T-helper 1 cell (primary cell): Measurements from ENCODE around the gene FIP1L1.
"Not testable (repeated sequence)": the region's sequence is repeated elsewhere in the genome, so short reads cannot be mapped to it uniquely, and the experiment has no call there.

Experiments
- DNase-seq, 5 donors: peaks; one replicate each; pipeline ENCODE4 v3.0.0-alpha.2; 2012 to 2020

Gene FIP1L1

DNA sequence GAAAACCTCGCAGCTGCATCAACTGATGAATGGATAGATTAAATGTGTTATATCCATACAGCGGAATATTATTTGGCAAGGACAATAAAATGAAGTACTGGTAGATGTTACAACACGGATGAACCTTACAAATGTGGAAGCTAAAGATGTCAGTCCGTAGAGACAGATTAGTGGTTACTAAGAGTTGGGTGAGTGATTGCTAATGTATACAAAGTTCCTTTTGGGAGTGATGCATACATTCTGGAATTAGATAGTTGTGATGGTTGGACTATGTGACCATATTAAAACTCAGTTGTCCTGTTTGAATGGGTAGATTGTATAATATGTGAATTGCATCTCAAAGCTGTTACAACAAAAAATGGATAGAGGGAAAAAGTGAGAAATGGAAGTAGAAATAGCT lies 2.8 kb downstream of the FIP1L1 start:
- DNase-seq: no peak

DNA sequence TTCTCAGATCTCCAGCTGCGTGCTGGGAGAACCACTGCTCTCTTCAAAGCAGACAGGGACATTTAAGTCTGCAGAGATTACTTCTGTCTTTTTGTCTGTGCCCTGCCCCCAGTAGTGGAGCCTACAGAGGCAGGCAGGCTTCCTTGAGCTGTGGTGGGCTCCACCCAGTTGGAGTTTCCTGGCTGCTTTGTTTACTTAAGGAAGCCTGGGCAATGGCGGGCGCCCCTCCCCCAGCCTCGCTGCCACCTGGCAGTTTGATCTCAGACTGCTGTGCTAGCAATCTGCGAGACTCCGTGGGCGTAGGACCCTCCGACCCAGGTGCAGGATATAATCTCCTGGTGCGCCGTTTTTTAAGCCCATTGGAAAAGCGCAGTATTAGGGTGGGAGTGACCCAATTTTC lies 32.0 kb downstream of the FIP1L1 start:
- DNase-seq: not testable (repeated sequence)

DNA sequence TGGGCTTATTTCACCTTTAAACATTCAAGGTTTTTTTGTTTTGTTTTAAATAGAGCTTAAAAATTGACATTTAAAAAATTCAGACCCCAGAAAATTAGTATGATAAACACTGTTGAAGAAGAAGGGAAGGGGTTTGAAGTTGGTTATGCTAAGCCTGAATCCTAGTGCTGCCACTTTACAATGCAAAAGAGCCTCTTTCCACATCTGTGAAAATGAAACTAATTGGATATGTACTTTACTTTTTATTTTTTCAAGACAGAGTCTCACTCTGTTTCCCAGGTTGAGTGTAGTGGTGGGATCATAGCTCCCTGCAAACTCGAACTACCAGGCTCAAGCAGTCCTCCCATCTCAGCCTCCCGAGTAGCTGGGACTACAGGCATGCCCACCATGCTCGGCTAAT lies 41.8 kb downstream of the FIP1L1 start:
- no peak for DNase-seq

DNA sequence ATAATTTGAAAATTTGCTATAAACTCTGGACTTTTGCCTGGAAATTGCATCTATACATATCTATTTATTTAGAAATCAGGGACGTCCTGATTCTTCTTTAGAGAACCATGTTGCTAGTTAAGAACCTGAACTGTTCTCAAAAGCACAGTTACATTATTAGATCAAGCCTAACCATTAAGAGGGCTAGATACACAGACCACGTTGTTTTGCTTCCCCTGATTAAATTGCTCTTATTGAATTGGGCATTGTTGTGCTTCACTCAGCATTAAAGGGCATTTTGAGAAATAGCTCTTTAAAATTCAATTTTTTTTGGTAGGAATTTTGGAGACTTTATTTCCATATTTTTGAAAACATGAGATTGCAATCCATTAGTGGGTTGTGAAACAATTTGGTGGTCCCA lies 44.4 kb downstream of the FIP1L1 start:
- DNase-seq: no peak

DNA sequence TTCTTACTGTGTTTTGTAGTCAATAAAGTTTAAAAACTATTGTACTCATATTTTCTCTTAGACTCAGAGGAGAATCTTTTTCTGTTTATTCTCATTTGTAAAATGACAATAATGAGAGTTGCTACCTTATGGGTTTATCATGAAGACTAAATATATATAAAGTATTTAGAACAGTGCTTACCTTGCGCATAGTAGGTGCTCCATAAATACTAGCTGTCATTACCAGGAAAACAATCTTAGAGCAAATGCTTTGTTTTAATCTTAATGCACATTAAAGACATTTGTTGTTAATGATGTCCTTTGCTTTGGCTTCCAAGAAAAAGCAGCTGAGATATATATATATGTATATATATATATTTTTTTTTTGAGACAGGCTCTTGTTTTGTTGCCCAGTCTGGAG lies 44.9 kb downstream of the FIP1L1 start:
- no peak for DNase-seq

DNA sequence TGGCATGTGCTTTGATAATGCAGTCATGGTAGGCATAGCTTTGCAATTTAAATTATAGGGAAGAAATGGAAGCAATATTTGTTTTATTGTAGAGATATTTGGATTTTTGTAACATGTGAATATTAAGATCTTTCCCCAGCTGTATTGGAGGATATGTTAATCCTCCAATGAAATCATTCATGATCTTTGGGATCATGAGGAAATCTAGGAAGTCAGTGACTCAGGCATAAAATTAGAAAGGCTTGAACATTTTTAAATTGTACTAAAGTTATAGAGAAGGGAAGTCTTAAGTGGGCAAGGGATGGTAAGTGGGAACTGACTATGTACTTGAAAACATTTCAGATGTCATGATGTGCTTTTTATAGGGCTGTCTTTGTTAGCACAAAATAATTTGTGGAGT lies 46.8 kb downstream of the FIP1L1 start:
- no peak for DNase-seq

DNA sequence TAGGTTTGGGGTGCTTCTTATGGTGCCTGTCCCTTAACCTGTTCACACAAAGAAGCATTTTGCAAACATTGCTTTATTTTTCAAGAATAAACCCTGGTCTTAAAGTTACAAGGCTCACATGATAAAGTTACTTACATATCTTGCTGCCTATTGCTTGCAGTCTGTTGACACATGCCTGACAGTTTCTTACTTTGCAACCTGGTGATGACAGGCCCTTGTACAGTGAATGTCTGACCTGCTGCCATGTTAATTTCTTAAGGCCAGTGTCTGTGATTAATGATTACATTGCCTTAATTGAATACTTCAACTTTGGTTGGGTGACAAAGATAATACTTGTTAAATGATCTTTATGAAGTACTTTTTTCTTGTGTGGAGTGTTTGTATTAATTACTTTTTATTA lies 49.9 kb downstream of the FIP1L1 start:
- no peak for DNase-seq

DNA sequence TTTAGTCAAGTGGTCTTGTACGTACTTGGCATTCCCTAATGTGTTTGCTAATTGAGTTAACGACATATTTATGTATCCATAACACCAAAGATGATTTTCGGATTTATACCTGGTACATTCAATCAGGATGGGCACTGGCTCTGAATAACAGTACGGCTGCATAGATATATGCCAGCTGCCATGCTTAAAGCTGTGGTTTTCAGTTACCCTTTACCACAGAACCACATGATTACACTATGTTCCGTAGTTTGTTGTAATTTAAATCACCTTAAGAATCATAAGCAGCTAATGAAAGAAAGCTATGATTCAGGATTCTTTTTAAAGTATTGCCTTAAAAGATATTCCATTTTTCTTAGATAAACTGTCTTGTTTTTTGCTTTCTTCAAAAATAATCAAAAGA lies 53.6 kb downstream of the FIP1L1 start:
- peak in 1 of 5 donors; percentile 28 for DNase-seq

DNA sequence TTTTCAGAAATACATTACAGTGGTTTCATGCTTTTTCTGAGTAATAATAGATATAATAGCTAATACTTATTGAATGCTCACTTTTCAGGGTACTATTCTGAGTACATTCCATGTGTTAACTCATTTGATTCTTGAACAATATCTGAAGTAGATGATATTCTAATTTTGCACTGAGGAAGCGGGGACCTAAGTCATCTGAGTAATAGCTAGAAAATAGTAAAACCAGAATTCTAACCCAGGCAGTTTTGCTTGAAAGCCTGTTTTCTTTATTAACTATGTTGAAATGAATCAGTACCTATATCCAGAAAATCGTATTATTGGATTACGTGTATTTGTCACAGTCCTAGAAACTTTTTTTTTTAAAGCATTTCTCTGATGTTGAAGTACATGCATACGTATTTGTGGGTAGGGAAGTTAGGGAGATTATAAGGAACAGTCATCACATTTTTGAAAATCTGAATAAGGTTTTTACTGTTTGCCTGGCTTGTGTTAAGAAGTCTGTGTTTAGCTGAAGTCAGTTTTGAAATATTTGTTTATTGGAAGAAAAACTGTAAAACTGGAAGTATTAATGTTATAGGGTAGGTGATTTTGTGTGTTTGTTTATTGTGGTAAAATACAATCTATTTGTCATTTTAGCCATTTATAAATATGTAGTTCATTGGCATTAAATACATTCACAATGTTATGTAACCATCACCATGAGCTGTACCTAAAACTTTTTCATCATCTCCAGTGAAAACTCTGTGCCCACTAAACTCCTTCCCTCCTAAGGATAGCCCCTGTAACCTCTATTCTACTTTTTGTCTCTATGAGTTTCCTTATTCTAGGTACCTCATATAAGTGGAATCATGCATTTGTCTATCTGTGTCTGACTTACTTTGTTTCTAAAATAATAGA lies 55.3 kb downstream of the FIP1L1 start:
- peak in 1 of 5 donors; percentile 56 for DNase-seq

DNA sequence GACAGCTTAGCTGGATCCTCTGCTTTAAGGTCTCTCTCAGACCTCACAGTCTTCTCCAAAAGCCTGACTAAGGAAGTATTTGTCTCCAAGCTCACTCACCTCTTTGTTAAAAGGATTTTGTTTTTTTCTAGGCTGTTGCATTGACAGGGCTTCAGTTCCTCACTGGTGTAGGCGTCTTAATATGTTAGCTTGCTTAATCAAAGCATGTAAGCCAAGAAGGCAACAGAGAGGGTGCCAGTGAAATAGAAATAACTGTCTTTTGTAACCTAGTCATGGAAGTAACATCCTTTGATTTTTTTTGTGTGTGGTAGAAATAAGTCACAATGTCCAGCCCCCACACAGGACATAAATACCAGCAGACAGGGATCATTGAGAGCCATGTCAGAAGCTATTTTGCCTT lies 58.8 kb downstream of the FIP1L1 start:
- DNase-seq: no peak

DNA sequence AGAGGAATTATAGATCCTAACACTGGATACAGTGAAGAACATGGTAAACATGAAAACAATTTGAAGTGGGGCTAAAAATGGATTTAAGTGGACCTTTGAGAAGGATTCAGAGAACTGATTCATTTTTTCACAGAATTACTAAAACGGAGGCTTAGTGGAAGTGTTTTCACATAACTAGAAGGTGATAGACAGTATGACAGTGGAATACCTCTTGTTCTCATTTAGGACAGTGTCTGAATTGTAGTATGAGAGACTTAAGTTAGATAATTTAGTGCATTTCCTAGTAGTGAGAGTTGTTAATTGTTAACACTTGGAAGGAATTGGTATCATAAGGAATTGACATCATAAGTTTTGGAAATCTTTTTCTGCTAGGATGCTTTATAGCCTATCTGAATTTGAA lies 64.1 kb downstream of the FIP1L1 start:
- DNase-seq: no peak

DNA sequence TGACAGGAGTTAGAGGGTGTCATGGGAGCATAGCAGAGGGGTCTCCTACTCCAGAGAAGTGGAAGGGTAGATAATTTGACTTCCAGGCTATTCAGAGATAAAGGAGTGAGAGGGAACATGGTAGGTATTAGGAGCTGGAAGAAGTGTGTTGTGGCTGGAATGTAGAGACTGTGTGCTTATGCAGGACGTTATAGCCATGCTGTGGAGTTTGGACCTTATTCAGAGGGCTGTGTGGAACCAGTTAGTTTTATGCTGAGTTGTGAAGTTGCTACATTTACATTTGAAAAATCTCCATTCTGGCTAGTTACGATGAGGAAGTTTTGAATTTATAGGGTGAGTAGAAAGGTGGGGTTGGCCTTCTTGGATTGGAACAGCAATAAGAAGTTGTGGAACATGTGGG lies 67.5 kb downstream of the FIP1L1 start:
- DNase-seq: no peak

DNA sequence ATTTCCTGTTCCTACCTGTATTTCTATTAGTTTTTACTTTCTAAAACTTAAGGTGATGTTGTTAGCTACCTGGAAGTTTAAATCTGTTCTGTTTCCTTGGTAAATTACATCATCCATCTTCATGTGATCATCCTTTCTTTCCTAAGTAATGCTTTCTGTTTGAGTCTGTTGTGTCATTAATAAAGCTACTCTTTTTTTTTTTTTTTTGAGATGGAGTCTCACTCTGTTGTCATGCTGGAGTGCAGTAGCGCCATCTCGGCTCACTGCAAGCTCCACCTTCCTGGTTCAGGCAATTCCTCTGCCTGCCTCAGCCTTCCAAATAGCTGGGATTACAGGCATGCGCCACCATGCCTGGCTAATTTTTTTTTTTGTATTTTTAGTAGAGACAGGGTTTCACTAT lies 73.3 kb downstream of the FIP1L1 start:
- no peak for DNase-seq

DNA sequence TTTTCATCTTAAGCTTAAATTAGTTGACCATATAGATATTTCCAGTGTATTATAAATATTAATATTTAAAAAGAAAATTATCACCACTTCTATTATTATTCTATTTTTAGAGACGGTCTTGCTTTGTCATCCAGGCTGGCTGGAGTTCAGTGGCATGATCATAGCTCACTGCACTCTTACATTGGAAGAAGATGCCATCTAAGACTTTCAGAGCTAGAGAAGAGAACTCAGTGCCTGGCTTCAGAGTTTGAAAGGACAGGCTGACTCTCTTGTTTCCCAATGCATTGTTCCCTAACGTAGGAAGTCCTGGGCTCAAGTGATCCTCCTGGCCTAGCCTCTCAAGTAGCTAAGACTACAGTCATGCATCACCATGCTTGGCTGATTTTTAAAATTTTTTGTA lies 75.9 kb downstream of the FIP1L1 start:
- no peak for DNase-seq

DNA sequence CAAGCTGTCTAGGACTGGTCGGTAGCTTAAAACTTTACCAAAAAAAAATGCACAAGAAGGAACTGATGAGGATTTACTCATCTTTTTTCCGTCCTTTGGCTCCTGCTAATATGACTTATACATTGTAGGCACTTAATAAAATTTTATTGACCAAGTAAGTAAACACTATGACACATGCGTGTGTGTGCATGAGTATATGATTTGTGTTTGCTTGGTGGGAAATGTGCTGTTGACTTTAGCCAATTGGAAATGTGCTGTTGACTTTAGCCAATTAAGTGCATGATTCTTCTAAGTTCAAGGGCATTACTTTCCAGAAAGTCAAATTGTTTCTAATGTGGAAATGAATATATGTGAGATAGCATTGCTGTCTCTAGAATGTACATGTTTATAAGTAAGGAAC lies 78.3 kb downstream of the FIP1L1 start:
- no peak for DNase-seq

DNA sequence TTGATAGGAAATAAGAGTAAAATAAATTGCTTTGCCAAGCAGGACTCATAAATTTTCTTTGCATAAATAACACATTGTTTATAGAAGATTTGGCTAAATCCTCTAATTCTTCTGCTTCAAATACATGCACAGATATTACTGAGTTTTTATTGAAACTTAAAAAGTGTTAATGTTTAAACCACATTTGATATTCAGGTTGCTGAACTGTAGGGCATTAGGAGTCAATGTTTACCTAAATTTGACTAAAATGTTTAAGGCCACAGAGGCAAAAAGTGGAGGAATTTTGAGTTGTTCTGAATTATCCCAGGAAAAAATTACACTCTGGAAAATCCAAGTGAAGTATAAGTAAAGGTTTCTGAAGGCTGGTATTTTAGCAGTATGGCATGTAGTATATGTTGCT lies 78.7 kb downstream of the FIP1L1 start:
- DNase-seq: no peak

DNA sequence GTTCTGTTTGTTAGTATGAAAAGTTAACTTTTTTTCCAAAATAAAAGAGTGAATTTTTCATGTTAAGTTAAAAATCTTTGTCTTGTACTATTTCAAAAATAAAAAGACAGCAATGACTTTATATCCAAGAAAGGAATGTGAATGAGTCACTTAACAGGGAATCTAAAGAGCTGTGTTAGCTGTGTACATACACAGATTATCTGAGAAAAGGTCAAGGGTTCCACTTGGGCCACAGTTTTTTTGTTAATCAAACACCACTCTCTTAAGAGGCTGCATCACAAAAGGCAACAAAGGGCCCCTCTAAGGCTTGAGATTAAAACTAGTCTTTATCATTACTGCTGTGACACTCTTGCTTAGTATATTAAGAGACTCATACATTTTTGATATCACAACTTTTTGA lies 82.1 kb downstream of the FIP1L1 start:
- no peak for DNase-seq

DNA sequence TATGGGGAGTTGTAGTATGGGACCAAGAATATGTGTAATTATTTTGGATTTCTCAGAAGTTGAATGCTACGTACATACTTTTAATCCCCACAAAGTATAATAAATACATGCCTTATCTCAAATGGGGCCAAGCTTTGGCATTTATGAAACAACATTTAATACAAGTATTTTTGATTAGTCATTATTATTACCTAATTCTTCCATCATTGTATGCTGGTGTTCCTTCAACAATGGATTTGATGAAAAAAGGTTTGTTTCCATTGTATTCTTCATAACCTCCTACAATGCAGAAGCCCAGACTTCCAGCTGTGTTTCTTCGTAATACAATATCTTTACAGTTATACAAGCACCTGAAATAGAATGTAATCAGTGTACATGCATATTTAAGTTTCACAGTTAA lies 83.8 kb downstream of the FIP1L1 start:
- no peak for DNase-seq

DNA sequence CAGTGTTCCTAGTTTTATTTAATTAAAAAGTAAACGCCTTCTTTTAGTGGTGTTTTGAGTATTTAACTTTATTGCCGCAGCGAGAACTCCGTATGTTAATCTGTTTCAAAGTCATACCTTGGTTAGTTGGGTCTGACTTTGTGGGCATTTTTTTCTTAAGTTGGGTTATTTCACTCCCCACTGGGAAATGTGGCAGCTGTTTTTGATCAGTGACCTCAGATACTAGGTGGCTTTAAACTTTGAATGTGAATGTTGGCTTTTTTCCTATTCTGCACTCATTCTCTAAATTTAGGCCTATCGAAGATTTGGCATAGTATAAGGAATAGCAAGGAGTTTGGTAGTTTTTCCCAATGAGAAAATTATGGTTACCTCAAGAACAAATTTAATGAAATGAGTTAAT lies 85.9 kb downstream of the FIP1L1 start:
- no peak for DNase-seq

DNA sequence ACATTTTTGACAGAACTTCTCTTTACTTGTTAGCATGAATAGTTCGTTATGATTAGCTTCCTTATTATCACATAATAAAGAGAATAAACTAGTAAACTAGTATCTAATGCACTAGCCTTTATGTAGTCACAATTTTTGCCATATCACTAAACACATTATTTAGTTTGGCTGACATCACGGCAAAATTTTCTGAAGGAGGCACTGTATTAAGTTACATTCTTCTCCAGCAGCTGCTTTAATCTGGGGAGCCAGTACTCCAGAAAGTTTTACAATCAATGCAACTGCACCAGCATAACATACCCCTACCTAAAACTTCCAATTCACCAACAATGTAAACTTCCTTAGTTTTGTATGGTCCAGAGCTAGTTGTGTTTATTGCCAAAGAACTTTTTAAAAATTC lies 87.8 kb downstream of the FIP1L1 start:
- DNase-seq: no peak

DNA sequence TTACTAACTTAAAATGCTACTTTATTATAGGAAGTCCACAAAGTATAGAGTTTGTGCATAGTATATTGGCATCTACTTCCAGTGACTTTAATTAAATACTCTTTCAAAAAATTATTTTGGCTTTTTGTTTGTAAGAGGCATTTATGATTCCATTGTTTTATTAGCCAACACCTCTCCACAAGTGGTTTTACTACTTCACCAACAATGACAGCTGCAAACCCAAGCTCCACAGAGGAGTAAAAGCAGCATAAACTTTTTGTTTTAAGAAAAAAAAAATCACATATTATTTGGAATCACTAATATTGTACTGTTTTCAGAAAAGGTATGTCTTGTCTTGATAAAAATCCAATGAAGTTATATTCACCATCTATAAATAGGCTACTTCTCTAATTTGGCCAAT lies 88.5 kb downstream of the FIP1L1 start:
- DNase-seq: no peak

DNA sequence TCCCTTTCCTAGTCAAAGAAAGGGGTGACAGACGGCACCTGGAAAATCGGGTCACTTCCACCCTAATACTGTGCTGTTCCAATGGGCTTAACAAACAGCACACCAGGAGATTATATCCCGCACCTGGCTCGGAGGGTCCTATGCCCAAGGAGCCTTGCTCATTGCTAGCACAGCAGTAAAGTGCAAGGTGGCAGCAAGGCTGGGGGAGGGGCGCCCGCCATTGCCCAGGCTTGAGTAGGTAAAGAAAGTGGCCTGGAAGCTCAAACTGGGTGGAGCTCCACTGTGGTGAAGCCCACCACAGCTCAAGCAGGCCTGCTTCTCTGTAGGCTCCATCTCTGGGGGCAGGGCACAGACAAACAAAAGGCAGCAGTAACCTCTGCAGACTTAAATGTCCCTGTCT lies 89.1 kb downstream of the FIP1L1 start:
- not testable (repeated sequence) for DNase-seq

DNA sequence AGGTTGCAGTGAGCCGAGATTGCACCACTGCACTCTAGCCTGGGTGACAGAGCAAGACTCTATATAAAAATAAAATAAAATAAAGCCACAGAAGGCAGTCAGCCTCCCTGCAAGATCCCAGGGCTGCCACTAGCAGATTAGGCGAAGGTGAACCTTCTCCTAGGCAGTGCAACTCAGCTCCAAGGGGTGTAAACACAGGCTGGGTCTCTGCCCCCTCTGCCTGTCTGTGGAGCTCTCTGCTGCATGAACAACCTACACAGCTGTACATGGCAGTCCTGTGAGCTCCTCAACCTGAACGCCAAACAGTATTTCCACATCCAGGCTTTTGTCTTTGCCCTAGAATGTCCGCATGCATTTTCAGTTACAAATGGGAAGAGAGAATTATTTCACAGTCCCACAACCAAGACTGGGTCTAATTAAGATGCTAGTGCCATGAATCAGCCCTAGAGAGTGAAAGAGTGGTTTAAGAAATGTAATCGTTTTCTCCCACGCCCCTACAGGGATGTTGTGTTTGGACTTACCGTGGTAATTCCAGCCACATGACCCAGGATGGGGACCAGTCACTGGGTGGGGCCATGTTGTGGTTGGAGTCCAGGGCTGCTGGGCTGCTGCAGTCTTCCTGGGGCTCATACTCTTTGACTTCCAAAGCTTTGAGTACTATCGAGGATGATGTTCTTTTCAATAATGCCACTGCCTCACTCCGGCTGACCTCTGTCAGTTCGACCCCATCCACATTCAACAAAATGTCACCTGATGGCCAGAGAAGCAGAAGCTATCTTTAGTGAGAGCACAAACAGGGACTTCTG lies 99.0 kb downstream of the FIP1L1 start:
- no peak for DNase-seq

DNA sequence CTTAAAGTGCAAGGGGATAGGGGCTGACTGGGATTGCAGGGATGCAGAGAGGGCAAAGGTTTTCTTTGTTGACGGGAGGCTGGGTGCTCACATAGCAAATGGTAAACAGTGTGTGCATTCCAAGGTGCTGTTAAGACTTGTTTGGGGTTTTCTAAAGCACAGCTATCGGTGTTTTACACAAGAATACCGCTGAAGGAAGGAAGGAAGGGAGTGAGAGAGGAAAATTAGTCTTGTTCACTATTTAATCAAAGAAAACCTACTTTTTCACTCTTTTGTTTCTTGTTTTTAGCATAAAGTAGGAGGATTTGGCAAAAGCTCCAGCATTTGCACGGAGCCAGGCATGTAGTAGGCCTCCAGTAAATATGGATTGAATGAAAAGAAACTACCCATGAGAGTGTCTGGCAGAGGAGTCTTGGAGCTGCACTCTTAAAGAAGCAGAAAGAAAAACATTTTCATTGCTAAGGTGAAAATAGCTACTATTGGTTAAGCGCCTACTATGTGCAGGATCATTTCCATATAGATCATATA lies 99.7 kb downstream of the FIP1L1 start:
- DNase-seq: no peak
